ENCODE results near the gene SDHA.

DNA sequence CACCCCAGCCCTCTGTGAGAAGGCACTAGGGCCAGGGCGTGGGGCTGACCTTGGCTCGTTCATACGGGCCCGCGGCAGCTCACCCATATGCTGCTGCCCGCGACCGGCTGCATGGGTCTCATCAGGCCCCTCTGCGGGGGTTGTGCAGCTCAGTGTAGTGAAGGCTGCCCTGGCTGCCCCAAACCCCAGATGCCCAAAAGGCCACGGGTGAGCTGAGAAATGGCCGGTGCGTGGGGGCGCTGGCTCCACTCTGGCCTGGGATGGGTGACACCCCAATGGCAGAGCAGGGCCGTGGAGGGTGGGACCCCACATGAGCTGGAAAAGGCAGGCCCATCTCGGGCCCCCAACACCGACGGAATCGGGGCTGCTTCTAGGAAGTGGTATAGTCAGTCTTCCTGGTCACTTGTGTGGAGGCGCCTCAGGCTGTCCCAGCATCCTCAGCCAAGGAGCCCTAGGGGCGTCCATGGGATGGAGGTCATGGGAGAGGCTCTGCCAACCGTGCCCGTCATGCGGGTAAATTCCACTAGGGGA lies 46.3 kb upstream of the SDHA start:
- no peak for TF ChIP-seq ZNF791 (tag by site-specific recombination; IDR thresholded peaks at IDR 0.05)
- TF ChIP-seq, protein P1, sequence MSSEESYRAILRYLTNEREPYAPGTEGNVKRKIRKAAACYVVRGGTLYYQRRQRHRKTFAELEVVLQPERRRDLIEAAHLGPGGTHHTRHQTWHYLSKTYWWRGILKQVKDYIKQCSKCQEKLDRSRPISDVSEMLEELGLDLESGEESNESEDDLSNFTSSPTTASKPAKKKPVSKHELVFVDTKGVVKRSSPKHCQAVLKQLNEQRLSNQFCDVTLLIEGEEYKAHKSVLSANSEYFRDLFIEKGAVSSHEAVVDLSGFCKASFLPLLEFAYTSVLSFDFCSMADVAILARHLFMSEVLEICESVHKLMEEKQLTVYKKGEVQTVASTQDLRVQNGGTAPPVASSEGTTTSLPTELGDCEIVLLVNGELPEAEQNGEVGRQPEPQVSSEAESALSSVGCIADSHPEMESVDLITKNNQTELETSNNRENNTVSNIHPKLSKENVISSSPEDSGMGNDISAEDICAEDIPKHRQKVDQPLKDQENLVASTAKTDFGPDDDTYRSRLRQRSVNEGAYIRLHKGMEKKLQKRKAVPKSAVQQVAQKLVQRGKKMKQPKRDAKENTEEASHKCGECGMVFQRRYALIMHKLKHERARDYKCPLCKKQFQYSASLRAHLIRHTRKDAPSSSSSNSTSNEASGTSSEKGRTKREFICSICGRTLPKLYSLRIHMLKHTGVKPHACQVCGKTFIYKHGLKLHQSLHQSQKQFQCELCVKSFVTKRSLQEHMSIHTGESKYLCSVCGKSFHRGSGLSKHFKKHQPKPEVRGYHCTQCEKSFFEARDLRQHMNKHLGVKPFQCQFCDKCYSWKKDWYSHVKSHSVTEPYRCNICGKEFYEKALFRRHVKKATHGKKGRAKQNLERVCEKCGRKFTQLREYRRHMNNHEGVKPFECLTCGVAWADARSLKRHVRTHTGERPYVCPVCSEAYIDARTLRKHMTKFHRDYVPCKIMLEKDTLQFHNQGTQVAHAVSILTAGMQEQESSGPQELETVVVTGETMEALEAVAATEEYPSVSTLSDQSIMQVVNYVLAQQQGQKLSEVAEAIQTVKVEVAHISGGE (tag by site-specific recombination; conservative IDR thresholded peaks at IDR 0.05; ENCODE audit: low read depth) = no peak
- no peak for TF ChIP-seq MYNN (tag by site-specific recombination; IDR thresholded peaks at IDR 0.05; ENCODE audit: borderline replicate concordance)
- no peak for TF ChIP-seq ZNF544 (tag by site-specific recombination; IDR thresholded peaks at IDR 0.05)
- TF ChIP-seq, protein P2, sequence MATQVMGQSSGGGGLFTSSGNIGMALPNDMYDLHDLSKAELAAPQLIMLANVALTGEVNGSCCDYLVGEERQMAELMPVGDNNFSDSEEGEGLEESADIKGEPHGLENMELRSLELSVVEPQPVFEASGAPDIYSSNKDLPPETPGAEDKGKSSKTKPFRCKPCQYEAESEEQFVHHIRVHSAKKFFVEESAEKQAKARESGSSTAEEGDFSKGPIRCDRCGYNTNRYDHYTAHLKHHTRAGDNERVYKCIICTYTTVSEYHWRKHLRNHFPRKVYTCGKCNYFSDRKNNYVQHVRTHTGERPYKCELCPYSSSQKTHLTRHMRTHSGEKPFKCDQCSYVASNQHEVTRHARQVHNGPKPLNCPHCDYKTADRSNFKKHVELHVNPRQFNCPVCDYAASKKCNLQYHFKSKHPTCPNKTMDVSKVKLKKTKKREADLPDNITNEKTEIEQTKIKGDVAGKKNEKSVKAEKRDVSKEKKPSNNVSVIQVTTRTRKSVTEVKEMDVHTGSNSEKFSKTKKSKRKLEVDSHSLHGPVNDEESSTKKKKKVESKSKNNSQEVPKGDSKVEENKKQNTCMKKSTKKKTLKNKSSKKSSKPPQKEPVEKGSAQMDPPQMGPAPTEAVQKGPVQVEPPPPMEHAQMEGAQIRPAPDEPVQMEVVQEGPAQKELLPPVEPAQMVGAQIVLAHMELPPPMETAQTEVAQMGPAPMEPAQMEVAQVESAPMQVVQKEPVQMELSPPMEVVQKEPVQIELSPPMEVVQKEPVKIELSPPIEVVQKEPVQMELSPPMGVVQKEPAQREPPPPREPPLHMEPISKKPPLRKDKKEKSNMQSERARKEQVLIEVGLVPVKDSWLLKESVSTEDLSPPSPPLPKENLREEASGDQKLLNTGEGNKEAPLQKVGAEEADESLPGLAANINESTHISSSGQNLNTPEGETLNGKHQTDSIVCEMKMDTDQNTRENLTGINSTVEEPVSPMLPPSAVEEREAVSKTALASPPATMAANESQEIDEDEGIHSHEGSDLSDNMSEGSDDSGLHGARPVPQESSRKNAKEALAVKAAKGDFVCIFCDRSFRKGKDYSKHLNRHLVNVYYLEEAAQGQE (tag by site-specific recombination; IDR thresholded peaks at IDR 0.05) = no peak
- TF ChIP-seq, protein P3, sequence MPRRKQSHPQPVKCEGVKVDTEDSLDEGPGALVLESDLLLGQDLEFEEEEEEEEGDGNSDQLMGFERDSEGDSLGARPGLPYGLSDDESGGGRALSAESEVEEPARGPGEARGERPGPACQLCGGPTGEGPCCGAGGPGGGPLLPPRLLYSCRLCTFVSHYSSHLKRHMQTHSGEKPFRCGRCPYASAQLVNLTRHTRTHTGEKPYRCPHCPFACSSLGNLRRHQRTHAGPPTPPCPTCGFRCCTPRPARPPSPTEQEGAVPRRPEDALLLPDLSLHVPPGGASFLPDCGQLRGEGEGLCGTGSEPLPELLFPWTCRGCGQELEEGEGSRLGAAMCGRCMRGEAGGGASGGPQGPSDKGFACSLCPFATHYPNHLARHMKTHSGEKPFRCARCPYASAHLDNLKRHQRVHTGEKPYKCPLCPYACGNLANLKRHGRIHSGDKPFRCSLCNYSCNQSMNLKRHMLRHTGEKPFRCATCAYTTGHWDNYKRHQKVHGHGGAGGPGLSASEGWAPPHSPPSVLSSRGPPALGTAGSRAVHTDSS (tag by site-specific recombination; IDR thresholded peaks at IDR 0.05) = no peak
- TF ChIP-seq, protein P4, sequence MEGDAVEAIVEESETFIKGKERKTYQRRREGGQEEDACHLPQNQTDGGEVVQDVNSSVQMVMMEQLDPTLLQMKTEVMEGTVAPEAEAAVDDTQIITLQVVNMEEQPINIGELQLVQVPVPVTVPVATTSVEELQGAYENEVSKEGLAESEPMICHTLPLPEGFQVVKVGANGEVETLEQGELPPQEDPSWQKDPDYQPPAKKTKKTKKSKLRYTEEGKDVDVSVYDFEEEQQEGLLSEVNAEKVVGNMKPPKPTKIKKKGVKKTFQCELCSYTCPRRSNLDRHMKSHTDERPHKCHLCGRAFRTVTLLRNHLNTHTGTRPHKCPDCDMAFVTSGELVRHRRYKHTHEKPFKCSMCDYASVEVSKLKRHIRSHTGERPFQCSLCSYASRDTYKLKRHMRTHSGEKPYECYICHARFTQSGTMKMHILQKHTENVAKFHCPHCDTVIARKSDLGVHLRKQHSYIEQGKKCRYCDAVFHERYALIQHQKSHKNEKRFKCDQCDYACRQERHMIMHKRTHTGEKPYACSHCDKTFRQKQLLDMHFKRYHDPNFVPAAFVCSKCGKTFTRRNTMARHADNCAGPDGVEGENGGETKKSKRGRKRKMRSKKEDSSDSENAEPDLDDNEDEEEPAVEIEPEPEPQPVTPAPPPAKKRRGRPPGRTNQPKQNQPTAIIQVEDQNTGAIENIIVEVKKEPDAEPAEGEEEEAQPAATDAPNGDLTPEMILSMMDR (tag by site-specific recombination; IDR thresholded peaks at IDR 0.05) = no peak
- TF ChIP-seq ZNF350 (tag by site-specific recombination; IDR thresholded peaks at IDR 0.05) = no peak
